HL-60 (cell line): ENCODE data around the gene CD320.

ENCODE experiments used
- CTCF ChIP-seq: IDR thresholded peaks from one replicate; pipeline ENCODE4 v1.5.1; 2011; ENCODE audit warnings: low read length, control low read depth, inconsistent platforms; ENCODE audit not compliant: insufficient read depth
- GABPA ChIP-seq: IDR thresholded peaks from 2 replicates; pipeline ENCODE4 v1.6.1; 2012; ENCODE audit warnings: low read depth
- POLR2AphosphoS5 ChIP-seq: IDR thresholded peaks from 2 replicates; pipeline ENCODE4 v1.6.1; 2012; ENCODE audit warnings: low read depth
- REST ChIP-seq: IDR thresholded peaks from 2 replicates; pipeline ENCODE4 v1.6.1; 2012; ENCODE audit warnings: low read depth; ENCODE audit not compliant: insufficient replicate concordance
- SPI1 ChIP-seq: IDR thresholded peaks from 2 replicates; pipeline ENCODE4 v1.6.1; 2012; ENCODE audit warnings: low read depth, mild to moderate bottlenecking, borderline replicate concordance

GRCh38 chr19:8310342-8311055 is 2.3 kb upstream of the CD320 start:
- no peak for TF ChIP-seq CTCF
- TF ChIP-seq REST, result no peak
- no peak for TF ChIP-seq POLR2AphosphoS5
- TF ChIP-seq GABPA, result no peak
- no peak for TF ChIP-seq SPI1
